ENCODE data around the gene LSMEM2. TPM values are rescaled to one million over a fixed set of nuclear protein-coding genes. Genes with fewer than 3 reads are reported as not detected.

LSMEM2 gene
- total and polyA plus RNA-seq, 11 donors, result 1.3 to 68.3 (median 29.7) TPM

DNA sequence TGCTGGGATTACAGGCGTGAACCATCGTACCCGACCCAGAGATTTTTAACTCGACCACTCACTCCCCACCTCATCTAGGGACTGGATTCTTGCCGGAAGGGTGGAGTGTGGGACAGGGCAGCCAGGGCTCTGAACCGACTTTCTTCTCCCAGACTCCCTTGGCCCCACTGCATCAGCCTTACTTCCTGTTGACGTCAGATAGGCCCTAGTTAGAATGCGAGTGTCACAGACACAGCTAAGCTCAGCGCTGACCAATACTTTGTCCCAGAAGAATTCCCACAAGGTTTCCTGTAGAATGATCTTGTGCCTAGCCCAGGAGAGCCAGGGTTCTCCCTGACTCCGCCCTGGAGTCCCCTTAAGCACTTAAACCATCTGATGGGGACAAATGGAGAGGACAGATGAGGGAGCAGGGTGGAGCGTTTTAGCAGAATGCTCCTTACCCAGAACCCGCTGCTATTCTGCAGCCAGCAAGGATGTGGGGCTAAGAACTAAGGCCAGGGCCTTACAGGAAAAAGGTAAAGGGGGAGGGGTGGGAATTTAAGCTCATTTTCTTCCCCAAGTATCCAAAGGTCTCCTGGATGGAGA is 54.9 kb downstream of the LSMEM2 start:
- DNase-seq (peak; percentile 66 to 87 (median 86)), ATAC-seq (peak; percentile 45 to 70 (median 46))
- TF ChIP-seq, protein P1, sequence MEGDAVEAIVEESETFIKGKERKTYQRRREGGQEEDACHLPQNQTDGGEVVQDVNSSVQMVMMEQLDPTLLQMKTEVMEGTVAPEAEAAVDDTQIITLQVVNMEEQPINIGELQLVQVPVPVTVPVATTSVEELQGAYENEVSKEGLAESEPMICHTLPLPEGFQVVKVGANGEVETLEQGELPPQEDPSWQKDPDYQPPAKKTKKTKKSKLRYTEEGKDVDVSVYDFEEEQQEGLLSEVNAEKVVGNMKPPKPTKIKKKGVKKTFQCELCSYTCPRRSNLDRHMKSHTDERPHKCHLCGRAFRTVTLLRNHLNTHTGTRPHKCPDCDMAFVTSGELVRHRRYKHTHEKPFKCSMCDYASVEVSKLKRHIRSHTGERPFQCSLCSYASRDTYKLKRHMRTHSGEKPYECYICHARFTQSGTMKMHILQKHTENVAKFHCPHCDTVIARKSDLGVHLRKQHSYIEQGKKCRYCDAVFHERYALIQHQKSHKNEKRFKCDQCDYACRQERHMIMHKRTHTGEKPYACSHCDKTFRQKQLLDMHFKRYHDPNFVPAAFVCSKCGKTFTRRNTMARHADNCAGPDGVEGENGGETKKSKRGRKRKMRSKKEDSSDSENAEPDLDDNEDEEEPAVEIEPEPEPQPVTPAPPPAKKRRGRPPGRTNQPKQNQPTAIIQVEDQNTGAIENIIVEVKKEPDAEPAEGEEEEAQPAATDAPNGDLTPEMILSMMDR (IDR thresholded peaks at IDR 0.05), result no peak
- TF ChIP-seq POLR2A (IDR thresholded peaks at IDR 0.05), result peak in 1 of 2 donors; percentile 58
- Histone ChIP-seq H3K27ac (peak overlapping the region; percentile 92 to 100 (median 98)), H3K4me1 (peaks cover 8 to 61% (median 52%) of the 10 kb centered on the region in 12 donors), H3K9me3 (no peaks in the 10 kb centered on the region), H3K27me3 (no peaks in the 10 kb centered on the region), H3K4me3 (peak overlapping the region in 11 of 12 donors; percentile 5 to 97 (median 92)), H3K36me3 (peaks cover 0 to 59% (median 34%) of the 10 kb centered on the region in 9 donors)
- intact Hi-C loops (cut with DNase I), result no loop called here
- 37 to 49% (median 43%) methylated on average over 12 of the region's 12 CpGs for WGBS, 4 donors

DNA sequence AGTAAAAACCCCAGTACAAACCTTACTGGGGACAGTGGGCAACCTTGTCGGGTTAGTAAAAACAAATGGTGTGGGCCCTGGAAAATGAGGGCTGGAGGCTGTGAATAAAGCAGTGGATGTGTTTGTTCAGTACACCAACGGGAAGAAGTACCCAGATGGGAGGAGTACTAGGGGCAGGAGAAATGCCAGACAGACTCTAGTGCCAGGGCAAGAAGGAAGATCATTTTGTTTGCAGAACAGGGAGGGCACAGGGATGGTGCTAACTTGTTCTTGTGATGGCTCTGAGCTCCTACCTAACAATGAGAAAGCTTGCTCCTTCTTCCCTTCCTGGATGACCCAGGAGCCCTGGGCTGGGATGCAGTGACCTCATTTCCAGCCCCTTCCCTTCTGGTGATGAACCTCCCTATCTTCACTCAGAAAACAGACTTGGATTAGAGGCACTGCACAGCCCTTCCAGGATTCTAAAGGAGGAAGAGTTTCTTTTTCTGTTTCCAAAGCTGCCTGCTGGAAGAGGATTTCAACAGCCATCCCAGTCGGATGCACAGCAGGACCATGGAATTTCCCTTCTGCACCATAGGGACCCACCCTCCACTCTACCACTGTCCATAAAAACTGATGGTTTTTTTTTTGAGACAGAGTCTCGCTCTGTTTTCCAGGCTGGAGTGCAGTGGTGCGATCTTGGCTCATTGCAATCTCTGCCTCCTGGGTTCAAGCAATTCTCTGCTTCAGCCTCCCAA is 55.6 kb downstream of the LSMEM2 start:
- H3K36me3 ChIP-seq, result peaks cover 0 to 53% (median 29%) of the 10 kb centered on the region in 9 donors
- H3K27me3 ChIP-seq, result no peaks in the 10 kb centered on the region
- H3K4me1 ChIP-seq, result peaks cover 8 to 66% (median 56%) of the 10 kb centered on the region in 12 donors
- peak in 1 of 4 donors; percentile 1 for ATAC-seq
- no peak for DNase-seq
- H3K27ac ChIP-seq, result peak overlapping the region; percentile 92 to 100 (median 98)
- TF ChIP-seq, protein P1 (IDR thresholded peaks at IDR 0.05), result no peak
- no peak for TF ChIP-seq POLR2A (IDR thresholded peaks at IDR 0.05)
- H3K4me3 ChIP-seq, result peak overlapping the region in 11 of 12 donors; percentile 5 to 97 (median 92)
- WGBS, 4 donors, result 34 to 60% (median 49%) methylated on average over 5 of the region's 5 CpGs
- H3K9me3 ChIP-seq, result no peaks in the 10 kb centered on the region
- intact Hi-C loops (cut with DNase I), result no loop called here

DNA sequence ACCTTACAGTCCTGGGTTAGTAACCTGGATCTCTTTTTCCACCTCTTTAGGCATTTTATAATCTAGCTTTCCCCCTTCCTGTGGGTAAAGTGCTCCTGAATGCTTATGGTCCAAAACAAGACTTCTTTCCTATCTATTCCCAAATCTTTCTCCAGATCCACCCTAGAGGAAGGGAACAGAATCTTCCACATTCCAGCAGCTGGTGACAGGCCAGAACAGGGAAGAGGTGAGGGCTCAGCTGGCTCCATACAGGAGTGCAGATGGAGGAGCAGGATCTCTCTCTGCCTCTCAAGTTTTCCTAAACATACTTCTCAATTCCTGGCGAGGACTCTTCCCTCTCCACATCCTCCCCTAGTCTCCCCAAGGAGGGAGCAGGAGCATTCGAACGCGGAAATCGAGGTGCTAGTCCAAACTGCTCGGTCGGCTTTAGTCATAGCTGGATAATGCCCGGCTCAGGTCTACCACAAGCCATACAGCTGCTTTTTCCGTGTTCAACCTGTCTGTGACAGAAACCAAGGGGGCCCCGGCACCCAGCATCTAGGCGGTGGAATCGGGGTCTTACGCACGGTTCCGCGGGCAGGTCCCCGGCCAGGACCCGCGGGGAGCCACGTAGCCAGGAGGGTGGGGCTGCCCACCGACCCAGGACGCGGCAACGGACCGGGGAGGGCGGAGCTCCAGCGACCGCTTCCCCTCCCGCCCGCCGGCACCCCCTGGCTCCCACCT is 57.7 kb downstream of the LSMEM2 start:
- peak overlapping the region; percentile 70 to 97 (median 92) for H3K4me3 ChIP-seq
- peaks cover 0 to 32% (median 8%) of the 10 kb centered on the region in 9 donors for H3K36me3 ChIP-seq
- peaks cover 0 to 4% (median 0%) of the 10 kb centered on the region in 9 donors for H3K27me3 ChIP-seq
- intact Hi-C loops (cut with DNase I), result loop anchor here in 1 of 10 donors (1.0 kb wide), 1 partner anchor 33 kb away; the partner anchor contains the start of gene HYAL1
- no peaks in the 10 kb centered on the region for H3K9me3 ChIP-seq
- ATAC-seq, result peak in 2 of 4 donors; percentile 0
- no peak for DNase-seq
- 0 to 1% (median 0%) methylated on average over 20 to 31 of the region's 31 CpGs for WGBS, 4 donors
- peak overlapping the region; percentile 92 to 100 (median 98) for H3K27ac ChIP-seq
- H3K4me1 ChIP-seq, result peaks cover 13 to 87% (median 73%) of the 10 kb centered on the region in 12 donors
- TF ChIP-seq, protein P1 (IDR thresholded peaks at IDR 0.05), result no peak
- TF ChIP-seq POLR2A (IDR thresholded peaks at IDR 0.05), result no peak
